ENCODE measurements around the gene MAEL.
"Not testable (repeated sequence)": the region's sequence is repeated elsewhere in the genome, so short reads cannot be mapped to it uniquely, and the experiment has no call there.

Gene MAEL

DNA sequence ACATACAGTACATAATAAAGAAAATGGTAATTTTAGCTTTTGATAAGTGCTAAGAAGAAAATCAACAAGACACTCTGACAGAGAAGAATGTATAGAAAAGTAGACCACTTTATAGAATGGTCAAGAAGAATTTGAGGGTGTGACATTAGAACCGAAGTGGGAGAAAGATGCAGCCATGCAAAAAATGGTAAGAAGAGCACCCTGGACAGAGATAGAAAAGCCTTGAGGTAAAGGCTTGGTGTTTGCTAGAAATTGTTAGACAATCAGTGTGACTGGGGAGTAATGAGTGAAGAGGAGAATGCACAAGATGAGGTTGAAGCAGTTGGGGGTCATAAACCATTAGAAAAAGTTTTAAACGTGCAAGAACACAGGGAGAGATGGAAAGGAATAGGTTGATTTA, 23.5 kb downstream of the MAEL start:
- DNase-seq (ENCODE audit: low spot score): no peak
- TF ChIP-seq, protein P1, sequence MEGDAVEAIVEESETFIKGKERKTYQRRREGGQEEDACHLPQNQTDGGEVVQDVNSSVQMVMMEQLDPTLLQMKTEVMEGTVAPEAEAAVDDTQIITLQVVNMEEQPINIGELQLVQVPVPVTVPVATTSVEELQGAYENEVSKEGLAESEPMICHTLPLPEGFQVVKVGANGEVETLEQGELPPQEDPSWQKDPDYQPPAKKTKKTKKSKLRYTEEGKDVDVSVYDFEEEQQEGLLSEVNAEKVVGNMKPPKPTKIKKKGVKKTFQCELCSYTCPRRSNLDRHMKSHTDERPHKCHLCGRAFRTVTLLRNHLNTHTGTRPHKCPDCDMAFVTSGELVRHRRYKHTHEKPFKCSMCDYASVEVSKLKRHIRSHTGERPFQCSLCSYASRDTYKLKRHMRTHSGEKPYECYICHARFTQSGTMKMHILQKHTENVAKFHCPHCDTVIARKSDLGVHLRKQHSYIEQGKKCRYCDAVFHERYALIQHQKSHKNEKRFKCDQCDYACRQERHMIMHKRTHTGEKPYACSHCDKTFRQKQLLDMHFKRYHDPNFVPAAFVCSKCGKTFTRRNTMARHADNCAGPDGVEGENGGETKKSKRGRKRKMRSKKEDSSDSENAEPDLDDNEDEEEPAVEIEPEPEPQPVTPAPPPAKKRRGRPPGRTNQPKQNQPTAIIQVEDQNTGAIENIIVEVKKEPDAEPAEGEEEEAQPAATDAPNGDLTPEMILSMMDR (IDR thresholded peaks at IDR 0.05; ENCODE audit: borderline replicate concordance, control extremely low read depth, extremely low read depth, insufficient read depth, missing control alignments): no peak
- in situ Hi-C loops (cut with MboI; ENCODE audit: low sequenced_read_pairs, unreplicated experiment): no loop called here

DNA sequence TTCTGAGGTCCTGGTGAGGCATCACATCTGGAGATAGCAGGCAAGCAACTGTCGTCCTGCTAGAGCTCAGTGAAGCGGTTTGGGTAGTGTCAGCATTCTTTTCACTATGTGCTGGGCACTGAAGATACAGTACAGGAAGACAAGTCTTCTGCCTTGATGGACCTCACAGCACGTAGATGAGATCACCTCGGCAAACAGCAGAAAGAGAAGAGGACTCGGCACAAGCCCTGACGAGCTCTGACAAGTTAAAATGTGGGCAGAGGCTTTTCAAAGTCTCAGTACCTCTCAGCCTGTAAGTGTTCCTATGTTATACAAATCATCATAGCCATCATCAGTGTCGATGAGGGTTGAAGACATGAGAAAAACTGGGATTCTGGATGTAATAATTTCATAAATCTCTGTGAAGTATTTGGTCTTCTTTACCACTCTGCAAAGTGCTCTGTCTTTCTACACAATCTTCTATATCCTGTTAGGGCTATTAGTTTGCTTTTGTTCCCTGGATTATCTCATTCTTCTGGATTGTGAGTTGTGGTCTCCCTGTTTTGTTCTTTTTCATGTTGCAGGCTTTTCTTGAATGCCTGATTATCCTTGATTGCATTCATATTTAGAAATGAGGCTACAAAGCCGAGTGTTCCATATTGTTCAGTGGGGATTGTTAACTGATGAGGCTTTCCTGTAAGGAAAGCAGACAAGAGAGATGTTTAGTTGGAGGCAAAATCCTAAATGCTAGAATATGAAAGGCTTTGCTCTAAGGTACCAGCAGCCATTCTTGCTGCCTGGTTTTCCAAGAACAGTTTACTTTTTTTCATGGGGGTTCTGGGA, 24.2 kb downstream of the MAEL start:
- TF ChIP-seq, protein P1 (IDR thresholded peaks at IDR 0.05; ENCODE audit: borderline replicate concordance, control extremely low read depth, extremely low read depth, insufficient read depth, missing control alignments): no peak
- in situ Hi-C loops (cut with MboI; ENCODE audit: low sequenced_read_pairs, unreplicated experiment): no loop called here
- no peak for DNase-seq (ENCODE audit: low spot score)

DNA sequence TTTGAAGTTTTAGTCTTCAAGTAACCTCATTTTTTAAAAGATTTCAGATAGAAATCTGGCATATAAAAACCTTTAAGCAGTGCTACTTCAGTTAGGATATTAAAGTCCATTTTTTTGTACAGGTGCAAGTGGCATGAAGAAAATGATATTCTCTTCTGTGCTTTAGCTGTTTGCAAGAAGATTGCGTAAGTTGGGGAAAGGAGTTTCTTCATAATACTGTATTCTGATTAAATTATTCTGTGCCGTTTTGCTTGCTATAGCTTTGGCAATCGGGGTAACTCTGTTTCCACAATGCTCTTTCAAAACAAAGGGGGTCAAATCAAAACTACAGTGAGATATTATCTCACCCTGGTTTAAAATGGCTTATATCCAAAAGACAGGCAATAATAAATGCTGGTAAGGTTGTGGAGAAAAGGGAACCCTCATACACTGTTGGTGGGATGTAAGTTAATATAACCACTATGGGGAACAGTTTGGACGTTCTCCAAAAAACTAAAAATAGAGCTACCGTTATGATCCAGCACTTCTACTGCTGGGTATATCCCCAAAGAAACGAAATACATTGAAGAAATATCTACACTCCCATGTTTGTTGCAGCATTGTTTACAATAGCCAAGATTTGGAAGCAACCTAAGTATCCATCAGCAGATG, 27.1 kb downstream of the MAEL start:
- TF ChIP-seq, protein P1 (IDR thresholded peaks at IDR 0.05; ENCODE audit: borderline replicate concordance, control extremely low read depth, extremely low read depth, insufficient read depth, missing control alignments): no peak
- DNase-seq (ENCODE audit: low spot score): no peak
- in situ Hi-C loops (cut with MboI; ENCODE audit: low sequenced_read_pairs, unreplicated experiment): no loop called here

DNA sequence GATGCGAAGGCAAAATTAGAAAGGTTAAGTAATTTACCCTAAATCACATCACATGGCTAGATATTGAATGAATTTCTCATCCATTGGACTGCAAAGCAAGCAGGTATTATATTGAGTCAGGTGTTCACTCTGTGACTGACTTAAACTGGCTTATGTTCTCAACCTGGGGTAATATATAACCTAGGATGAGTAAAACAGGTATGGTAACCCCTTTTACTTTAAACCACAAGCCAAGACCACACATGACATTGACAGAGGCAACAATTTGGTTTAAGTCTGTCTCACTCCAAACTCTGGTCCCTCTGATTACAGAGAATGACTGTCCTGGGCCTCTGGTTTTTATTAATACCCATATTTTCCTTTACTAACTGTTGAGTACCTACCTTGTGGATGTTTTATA, 33.3 kb downstream of the MAEL start:
- in situ Hi-C loops (cut with MboI; ENCODE audit: low sequenced_read_pairs, unreplicated experiment): no loop called here
- no peak for DNase-seq (ENCODE audit: low spot score)
- TF ChIP-seq, protein P1 (IDR thresholded peaks at IDR 0.05; ENCODE audit: borderline replicate concordance, control extremely low read depth, extremely low read depth, insufficient read depth, missing control alignments): no peak

DNA sequence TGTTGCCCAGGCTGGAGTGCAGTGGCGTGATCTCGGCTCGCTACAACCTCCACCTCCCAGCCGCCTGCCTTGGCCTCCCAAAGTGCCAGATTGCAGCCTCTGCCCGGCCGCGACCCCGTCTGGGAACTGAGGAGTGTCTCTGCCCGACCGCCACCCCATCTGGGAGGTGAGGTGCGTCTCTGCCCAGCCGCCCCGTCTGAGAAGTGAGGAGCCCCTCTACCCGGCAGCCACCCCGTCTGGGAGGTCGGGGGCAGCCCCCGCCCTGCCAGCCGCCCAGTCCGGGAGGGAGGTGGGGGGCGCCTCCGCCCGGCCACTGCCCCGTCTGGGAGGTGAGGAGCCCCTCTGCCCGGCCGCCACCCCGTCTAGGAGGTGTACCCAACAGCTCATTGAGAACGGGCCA, 40.5 kb downstream of the MAEL start:
- DNase-seq (ENCODE audit: low spot score); in situ Hi-C loops (cut with MboI; ENCODE audit: low sequenced_read_pairs, unreplicated experiment): not testable (repeated sequence)

DNA sequence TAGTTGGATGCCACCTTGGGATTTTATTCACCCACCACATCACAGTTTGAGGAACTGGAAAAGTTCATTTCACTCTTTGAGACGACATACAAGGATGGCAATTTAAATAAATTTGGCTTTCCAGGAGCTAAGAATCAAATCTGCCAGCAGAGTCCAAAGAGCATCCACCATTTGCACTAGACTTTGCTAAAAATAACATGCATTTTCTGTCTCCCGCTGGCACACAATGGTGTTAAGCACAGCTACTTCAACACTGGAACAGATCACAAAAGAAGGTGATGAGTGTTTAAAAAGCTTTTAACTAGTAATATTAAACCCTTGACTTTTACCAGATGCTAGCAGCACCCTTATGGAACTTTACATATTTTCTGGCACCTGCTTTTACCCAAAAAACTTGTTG, 44.6 kb downstream of the MAEL start:
- DNase-seq (ENCODE audit: low spot score): no peak
- in situ Hi-C loops (cut with MboI; ENCODE audit: low sequenced_read_pairs, unreplicated experiment): no loop called here
- TF ChIP-seq, protein P1 (IDR thresholded peaks at IDR 0.05; ENCODE audit: borderline replicate concordance, control extremely low read depth, extremely low read depth, insufficient read depth, missing control alignments): no peak

Data from GM13976 (cell line).